ENCODE measurements around the gene SELENOS.

The SELENOS gene, protein sequence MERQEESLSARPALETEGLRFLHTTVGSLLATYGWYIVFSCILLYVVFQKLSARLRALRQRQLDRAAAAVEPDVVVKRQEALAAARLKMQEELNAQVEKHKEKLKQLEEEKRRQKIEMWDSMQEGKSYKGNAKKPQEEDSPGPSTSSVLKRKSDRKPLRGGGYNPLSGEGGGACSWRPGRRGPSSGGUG

GRCh38 chr15:101277038-101277822 lies at the start of gene SELENOS:
TSS of gene SELENOS (minus strand) at chr15:101277485. CDS start at chr15:101277417, 68 bp downstream.
- DNase-seq: peak; percentile 88

- DNase-seq: no peak
These were observed 49.3 kb upstream of the SELENOS start for GRCh38 chr15:101326462-101327146.

DNA sequence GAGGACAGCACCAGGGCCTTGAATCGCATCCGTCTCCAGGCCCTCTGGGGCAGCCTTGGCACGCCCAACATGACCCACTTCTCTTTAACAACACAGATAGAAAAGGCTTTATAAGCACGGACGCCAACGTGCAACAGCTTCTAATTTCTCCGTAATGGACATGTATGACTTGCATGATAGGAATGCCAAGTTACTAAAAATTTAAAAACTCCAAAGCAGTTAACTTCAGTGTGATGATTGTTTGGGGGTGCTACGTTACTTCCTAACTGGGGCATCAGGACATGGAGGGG lies 48.7 kb upstream of the SELENOS start:
- no peak for DNase-seq

DNA sequence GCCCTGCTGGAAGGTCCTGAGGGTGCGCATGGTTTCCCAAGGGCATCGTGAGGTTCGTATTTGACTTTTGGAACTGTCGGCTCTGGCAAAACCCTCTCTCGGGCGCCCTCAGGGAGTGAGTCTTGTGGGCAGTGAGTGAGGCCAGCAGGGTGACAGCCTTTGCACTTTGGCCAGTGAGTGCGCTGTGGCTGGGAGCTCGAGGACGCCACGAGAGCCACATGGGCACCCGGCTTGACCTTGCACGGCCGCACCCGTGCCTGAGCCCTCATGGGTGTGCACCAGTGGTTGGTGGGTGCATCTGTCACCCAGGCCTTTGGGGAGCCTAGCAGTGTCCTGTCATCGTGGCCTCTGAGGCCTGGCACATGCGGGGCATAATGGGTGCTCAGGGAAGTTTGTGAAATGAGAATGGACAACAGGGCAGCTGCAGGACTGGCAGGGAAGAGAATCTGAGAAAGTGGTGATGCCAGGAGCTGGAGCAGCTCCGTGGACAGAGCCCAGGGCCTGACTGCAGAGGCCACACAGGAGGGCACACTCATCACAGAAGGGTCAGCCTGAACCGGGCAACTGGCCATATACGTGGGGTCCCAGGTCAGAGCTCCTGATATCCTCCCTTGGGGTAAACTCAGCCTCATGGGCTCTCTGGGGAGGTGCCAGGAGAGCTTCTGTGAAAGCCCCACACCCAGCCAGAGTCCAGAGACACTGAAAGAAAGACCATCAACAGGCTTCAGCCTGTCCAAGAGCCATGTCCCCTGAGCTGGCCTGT lies 48.2 kb upstream of the SELENOS start:
- no peak for DNase-seq

- no peak for DNase-seq
These were observed 47.4 kb upstream of the SELENOS start for GRCh38 chr15:101324524-101325177.

DNA sequence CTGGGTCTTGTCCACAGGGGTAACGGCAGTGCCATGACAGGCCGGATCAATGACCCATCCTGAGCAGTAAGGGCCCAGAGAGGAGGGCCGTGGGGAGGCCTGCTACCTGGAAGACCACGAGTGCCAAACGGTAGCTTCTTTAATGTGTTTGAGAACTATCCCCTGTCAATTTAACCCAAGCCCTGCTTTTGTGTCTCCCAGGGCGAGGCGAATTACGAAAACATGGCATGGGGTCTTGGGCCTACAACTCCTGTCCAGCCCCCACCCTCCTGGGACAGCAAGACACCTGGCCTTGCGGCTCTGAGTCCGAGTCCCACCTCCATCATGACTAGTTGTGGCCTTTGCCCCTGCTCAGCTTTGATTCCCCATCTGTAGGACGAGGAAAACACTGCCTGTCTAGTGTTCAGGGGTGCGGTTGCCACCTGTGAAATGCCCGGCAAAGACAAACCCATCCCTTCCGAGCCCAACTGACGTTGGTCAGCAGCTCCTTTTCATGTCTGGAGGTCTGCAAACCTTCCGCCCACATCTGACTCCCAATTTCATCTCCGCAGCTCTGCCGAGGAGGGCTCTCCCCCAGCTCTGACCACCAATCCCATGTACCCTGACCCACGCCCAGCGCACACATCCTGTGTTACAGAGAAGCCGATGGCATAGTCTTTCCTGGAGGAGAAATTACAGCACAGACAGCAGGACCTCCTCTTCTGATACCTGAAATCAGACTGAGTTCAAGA lies 46.7 kb upstream of the SELENOS start:
- DNase-seq: no peak

DNA sequence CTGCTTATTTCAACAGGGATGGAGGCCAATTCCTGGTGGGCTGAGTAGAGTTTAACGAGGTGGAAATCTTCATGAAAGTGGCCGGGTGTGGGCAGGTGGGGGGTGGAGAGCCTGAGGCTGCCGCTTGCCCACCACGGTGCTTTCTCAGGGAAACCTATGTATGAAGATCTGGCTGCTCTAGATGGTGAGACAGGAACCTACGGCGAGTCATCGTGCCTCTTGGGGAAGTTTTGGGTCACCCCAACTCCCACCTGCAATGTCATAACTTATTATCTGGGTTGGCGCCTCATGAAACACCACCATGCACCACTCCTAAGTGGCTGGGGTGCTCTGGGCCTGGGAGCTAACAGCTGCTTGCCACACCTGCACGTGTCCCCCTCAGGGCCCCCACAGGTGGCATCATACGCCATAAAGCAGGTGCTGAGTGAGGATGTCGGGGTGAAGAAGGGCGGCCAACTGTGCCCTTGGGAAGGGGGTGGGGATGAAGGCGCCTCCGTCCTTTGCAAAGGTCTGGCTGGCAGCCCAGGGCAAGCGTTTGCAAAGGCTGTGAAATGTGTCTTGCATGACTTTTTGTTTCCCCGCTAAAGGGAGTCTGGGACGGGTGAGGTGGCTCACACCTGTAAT lies 45.7 kb upstream of the SELENOS start:
- DNase-seq: no peak

DNA sequence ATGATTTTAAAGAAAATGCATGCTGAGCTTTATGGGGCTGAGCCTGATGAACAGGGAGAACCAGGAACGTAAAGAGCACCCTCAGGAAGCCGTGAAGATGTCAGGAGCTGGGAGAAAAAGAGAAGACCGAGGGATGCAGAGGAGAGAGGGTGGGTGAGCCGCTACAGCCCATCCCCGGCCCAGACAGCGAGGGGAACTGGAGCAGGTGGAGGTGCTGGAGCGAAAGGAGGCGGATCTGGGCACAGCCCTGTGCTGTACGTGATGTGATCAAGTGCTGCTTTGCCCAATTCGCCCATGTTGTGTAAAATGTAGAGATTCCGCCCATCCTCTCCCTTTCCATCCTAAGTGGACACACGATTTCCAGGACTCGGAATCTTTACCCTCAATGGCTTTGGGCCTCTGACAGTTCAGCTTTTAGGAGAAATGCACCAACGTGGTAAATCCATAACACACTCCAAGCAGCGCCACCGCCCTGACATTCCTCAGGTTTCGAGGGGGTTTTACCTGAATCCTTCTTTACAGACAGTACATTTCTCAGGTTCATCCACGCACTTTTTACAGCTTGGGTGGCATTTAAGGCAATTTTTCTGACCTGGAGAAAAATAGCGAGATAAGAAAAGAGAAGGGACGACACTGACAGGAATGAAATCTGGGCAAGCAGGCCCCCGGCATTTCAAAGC lies 44.9 kb upstream of the SELENOS start:
- DNase-seq: no peak

DNA sequence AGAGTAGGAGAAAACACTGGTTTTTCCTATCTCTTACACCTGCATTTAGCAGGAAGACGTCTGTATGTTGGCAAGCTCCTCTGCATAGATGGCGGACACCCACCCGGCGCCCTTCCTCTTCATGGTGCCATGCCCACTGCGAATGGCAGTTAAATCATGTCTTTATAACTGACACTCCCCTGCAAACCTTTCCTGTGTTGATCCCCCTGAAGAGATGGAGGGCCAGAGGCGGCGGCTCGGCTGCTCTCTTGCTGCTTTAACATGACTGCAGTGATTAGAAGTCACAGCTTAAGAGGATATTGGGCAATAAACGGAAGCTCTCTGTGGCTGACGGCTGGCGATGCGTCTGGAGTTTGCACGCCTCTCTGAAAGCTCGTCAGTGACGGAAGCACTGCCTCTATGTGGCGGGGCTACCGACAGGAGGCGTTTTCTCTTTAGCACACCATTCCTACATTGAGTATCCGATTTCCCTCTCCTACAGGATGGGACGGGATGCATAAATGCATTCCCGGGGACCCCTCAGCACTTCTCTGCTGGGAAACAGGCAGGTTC lies 43.3 kb upstream of the SELENOS start:
- DNase-seq: peak; percentile 67

- no peak for DNase-seq
These were observed 41.6 kb upstream of the SELENOS start for GRCh38 chr15:101318839-101319238.

DNA sequence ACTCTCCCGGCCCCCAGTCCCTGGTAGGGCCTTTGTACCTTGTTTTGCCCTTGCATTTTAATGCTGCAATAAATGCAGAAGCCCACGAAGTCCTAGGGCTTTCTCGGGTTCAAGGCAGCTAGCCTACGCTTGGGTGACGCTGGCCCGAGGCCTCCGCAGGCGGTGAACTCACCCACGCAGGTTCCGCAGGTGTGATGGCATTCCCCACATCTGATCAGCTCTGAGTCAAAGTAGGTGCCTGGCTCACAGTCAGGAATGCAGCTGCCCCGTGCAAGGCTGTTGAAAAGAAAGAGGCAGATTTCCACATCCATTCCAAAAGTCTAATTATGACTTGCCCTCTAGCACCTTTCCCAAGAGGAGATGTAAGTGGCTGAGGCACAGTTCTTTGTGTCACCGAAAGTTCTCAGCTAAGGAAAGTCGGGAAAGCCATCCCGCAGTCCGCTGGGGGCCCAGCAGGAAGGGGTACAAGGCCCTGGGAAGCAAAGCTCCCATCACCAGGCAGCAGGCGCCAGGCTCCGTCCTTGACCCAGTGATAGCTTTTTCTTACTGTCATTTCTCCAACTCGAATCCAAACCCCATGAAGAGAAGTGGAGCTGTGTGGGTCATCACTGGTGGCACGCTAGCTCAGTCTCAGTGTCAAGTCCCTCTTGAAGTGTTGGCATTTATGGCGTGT lies 41.0 kb upstream of the SELENOS start:
- DNase-seq: no peak

DNA sequence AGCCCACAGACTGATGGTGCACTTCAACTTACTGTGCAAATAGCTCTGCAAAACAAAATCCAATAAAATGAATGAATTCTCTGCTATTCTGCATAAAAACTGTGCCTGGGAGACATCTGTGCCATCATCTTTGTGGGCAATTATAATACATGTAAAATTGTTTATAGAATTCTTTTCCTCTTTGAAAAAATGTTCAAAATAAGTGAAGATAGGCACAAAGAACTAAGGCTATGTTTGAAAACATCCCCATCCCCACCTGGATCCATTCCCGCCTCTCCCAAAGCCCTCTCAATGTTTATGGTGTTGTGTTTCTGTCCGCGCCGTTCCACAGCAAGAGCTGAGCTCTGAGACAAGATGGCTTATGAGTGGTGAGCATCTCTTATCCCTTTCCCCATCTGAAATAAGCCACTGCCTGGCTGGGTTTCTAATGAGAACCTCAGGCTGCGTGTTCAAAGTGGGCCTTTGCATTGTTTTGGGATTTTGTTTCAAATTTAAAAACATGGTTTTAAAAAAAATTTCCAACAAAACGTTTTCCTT lies 40.1 kb upstream of the SELENOS start:
- DNase-seq: no peak

DNA sequence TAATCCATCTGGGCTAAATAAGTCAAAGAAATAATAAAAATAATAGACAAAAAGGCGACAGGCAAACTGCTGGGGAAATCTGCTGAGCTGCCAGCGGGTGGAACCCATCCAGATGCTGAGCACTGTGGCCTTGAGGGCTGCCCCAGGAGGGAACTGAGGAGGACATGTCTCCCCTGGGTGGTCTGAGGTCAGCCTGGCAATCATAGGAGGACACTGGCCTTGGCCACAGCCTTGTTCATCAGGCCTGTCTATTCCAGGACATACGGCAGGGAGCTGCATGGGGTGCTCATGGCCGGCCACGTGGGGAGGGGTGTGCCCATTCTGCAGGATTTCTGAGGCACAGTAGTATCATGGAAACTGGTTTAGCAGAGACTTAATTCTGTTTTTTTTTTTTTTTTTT lies 39.2 kb upstream of the SELENOS start:
- no peak for DNase-seq

DNA sequence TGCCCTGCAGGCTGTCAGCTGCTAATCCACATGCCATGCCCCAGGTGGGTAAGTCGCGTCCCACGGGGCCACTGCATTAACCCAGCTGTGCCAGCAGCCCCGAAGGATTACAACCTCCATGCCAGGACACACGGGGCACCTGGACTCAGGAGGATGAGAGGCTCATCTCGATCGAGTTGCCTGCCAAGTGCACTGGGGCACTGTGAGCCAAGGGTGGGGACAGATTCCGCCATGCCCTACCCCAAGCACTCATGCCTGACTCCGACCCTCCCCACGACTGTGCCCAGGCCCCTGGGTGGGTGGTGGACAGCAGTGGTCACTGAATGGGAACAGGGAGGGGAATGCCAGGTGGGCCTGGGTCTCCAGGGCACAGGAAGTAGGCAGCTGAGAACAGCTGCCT lies 38.5 kb upstream of the SELENOS start:
- no peak for DNase-seq

- DNase-seq: no peak
These were observed 37.2 kb upstream of the SELENOS start for GRCh38 chr15:101314336-101315125.

GRCh38 chr15:101313041-101313761 lies 35.9 kb upstream of the SELENOS start:
- no peak for DNase-seq

DNA sequence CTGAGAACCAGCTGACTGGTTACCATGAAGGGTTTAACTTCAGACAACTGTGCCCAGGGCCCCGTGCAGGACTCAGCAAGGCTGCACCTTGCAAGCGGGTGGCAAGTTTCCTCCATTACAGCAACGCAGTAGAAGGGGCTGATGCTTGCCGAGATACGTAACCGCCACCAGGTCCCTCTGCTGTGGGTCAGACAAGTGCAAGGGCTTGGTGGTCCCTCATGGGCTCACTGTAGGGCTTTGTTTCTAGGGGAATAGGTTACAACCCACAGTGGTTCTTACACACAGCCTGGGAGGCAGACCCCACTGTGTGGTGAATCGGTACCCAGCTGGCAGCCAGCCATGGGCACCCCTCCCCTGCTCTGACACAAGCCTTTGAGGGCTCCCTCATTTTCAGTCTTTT lies 33.2 kb upstream of the SELENOS start:
- no peak for DNase-seq

- no peak for DNase-seq
These were observed 32.8 kb upstream of the SELENOS start for GRCh38 chr15:101310161-101310480.
